Adrenal gland (tissue), 5 donors: Measurements from ENCODE around the gene ZNRF1.

ENCODE experiments used
- POLR2A ChIP-seq, 2 donors: fragments of 450-650 bp; IDR thresholded peaks; one replicate each; pipeline ENCODE4 v1.6.1; 2017; ENCODE audit warnings: antibody characterized with exemption in 2 of 2, mild to moderate bottlenecking in 2 of 2, moderate library complexity in 1 of 2
- TF ChIP-seq, protein P1 (sequence below), 6 experiments: fragments of 450-650 bp in 4 of 6; fragments of 200-600 bp in 2 of 6; sonication (generic) in 1 of 6; IDR thresholded peaks; 1 replicate in 5 of 6; 2 replicates in 1 of 6; pipeline versions ENCODE4 v1.5.1 to v1.8.0; 2016 to 2021; ENCODE audit warnings: antibody characterized with exemption in 6 of 6, mild to moderate bottlenecking in 2 of 6, moderate library complexity in 1 of 6
- donor health status: DM: no; HTN: no; CAD: no.

DNA sequence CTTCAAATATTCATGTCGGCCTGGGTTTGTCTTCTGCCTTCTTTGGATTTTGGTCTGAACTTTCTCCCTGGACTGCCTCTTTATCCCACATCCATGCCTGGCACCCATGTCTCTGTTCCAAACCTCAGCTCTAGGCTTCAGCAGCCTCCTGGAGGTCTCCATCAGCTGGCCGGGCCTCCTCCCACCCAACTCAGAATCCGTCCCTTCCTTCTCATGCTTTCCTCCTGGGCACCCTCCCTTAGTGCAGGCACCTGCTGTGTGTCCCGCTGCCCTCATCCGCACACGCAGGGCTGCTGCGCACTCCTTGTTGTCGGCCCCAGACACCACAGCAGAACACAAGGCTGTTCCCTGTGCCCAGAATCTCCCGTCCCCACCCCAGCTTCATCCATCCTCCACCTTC, 103.8 kb downstream of the ZNRF1 start:
- TF ChIP-seq, protein P1, sequence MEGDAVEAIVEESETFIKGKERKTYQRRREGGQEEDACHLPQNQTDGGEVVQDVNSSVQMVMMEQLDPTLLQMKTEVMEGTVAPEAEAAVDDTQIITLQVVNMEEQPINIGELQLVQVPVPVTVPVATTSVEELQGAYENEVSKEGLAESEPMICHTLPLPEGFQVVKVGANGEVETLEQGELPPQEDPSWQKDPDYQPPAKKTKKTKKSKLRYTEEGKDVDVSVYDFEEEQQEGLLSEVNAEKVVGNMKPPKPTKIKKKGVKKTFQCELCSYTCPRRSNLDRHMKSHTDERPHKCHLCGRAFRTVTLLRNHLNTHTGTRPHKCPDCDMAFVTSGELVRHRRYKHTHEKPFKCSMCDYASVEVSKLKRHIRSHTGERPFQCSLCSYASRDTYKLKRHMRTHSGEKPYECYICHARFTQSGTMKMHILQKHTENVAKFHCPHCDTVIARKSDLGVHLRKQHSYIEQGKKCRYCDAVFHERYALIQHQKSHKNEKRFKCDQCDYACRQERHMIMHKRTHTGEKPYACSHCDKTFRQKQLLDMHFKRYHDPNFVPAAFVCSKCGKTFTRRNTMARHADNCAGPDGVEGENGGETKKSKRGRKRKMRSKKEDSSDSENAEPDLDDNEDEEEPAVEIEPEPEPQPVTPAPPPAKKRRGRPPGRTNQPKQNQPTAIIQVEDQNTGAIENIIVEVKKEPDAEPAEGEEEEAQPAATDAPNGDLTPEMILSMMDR (IDR thresholded peaks at IDR 0.05) = no peak
- no peak for TF ChIP-seq POLR2A (IDR thresholded peaks at IDR 0.05)
